HG03432 (cell line): Measurements from ENCODE around the gene CUZD1.
"Not testable (repeated sequence)": the region's sequence is repeated elsewhere in the genome, so short reads cannot be mapped to it uniquely, and the experiment has no call there.

ENCODE experiments used
- ATAC-seq: cut with Tn5 transposase; IDR thresholded peaks from one replicate; pipeline ENCODE4 v1.9.1; 2021; ENCODE audit warnings: mild to moderate bottlenecking, moderate library complexity; ENCODE audit not compliant: unreplicated experiment

The CUZD1 gene

GRCh38 chr10:122845783-122846332 lies at the start of gene CUZD1:
TSS of gene CUZD1 (minus strand) at chr10:122845857. CDS start at chr10:122845843, 14 bp downstream.
- ATAC-seq, result no peak

GRCh38 chr10:122894261-122894944 lies 48.7 kb upstream of the CUZD1 start:
- ATAC-seq, result no peak

- no peak for ATAC-seq
Observed at GRCh38 chr10:122884166-122884565, 38.5 kb upstream of the CUZD1 start.

- no peak for ATAC-seq
Observed at GRCh38 chr10:122882766-122883165, 37.1 kb upstream of the CUZD1 start.

GRCh38 chr10:122879339-122880273 lies 33.9 kb upstream of the CUZD1 start, which contains the start of gene FAM24B:
TSS of gene FAM24B (minus strand) at chr10:122879581. CDS start at chr10:122850515, 29,066 bp downstream.
- peak; percentile 83 for ATAC-seq

GRCh38 chr10:122878799-122879338 lies 33.2 kb upstream of the CUZD1 start:
- ATAC-seq, result peak; percentile 17

- ATAC-seq, result no peak
Observed at GRCh38 chr10:122877264-122877663, 31.6 kb upstream of the CUZD1 start.

GRCh38 chr10:122876467-122876855 lies 30.8 kb upstream of the CUZD1 start:
- ATAC-seq, result no peak

- no peak for ATAC-seq
Observed at GRCh38 chr10:122875843-122876466, 30.3 kb upstream of the CUZD1 start.

- not testable (repeated sequence) for ATAC-seq
Observed at GRCh38 chr10:122871947-122872346, 26.3 kb upstream of the CUZD1 start.

GRCh38 chr10:122868768-122869167 lies 23.1 kb upstream of the CUZD1 start:
- ATAC-seq, result not testable (repeated sequence)

- not testable (repeated sequence) for ATAC-seq
Observed at GRCh38 chr10:122866757-122867482, 21.3 kb upstream of the CUZD1 start.

- ATAC-seq, result no peak
Observed at GRCh38 chr10:122864901-122865300, 19.2 kb upstream of the CUZD1 start.

- no peak for ATAC-seq
Observed at GRCh38 chr10:122864194-122864592, 18.5 kb upstream of the CUZD1 start.

- no peak for ATAC-seq
Observed at GRCh38 chr10:122863216-122864193, 17.8 kb upstream of the CUZD1 start.

GRCh38 chr10:122861711-122862161 lies 16.1 kb upstream of the CUZD1 start:
- no peak for ATAC-seq

- no peak for ATAC-seq
Observed at GRCh38 chr10:122859527-122859926, 13.9 kb upstream of the CUZD1 start.

GRCh38 chr10:122858042-122858441 lies 12.4 kb upstream of the CUZD1 start:
- ATAC-seq, result not testable (repeated sequence)

GRCh38 chr10:122856902-122857301 lies 11.2 kb upstream of the CUZD1 start:
- no peak for ATAC-seq
